HEK293 (cell line): ENCODE data around the gene CNTNAP4.

ENCODE experiments used
- ZNF707 ChIP-seq: fragments of 450-650 bp; formaldehyde crosslinking; IDR thresholded peaks from 2 replicates; pipeline ENCODE4 v1.5.1; 2016; ENCODE audit warnings: missing biosample characterization, missing genetic modification characterization
- TF ChIP-seq, protein P1 (sequence below): fragments of 450-650 bp; formaldehyde crosslinking; IDR thresholded peaks from 2 replicates; pipeline ENCODE4 v1.5.1; 2016; ENCODE audit warnings: missing biosample characterization, missing genetic modification characterization

DNA sequence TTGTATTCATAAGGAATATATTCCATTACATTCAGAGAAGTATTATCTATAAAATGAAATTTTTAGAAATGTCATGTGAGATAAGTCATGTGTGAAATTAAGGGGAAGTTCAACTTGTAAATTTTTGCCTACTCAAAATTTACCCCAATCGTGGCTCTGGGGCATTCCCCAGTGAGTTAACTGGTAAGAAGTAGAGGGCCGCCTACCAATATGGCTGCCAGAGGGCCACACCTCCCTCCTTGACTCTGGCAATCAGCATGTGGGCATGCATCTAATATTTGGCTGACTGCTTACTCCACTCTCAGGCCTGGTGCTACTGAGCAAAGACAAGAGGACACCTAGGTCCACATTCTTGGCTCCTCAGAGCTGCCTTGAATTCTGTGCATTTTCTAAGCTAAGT is 39.7 kb upstream of the CNTNAP4 start:
- no peak for TF ChIP-seq ZNF707
- TF ChIP-seq, protein P1, sequence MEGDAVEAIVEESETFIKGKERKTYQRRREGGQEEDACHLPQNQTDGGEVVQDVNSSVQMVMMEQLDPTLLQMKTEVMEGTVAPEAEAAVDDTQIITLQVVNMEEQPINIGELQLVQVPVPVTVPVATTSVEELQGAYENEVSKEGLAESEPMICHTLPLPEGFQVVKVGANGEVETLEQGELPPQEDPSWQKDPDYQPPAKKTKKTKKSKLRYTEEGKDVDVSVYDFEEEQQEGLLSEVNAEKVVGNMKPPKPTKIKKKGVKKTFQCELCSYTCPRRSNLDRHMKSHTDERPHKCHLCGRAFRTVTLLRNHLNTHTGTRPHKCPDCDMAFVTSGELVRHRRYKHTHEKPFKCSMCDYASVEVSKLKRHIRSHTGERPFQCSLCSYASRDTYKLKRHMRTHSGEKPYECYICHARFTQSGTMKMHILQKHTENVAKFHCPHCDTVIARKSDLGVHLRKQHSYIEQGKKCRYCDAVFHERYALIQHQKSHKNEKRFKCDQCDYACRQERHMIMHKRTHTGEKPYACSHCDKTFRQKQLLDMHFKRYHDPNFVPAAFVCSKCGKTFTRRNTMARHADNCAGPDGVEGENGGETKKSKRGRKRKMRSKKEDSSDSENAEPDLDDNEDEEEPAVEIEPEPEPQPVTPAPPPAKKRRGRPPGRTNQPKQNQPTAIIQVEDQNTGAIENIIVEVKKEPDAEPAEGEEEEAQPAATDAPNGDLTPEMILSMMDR (tag by site-specific recombination), result no peak
